HG03066 (cell line): ENCODE measurements around the gene WDR5.

Experiments used
- ATAC-seq: cut with Tn5 transposase; IDR thresholded peaks from one replicate; pipeline ENCODE4 v1.9.1; 2021; ENCODE audit warnings: low read depth; ENCODE audit not compliant: unreplicated experiment

Gene WDR5

DNA sequence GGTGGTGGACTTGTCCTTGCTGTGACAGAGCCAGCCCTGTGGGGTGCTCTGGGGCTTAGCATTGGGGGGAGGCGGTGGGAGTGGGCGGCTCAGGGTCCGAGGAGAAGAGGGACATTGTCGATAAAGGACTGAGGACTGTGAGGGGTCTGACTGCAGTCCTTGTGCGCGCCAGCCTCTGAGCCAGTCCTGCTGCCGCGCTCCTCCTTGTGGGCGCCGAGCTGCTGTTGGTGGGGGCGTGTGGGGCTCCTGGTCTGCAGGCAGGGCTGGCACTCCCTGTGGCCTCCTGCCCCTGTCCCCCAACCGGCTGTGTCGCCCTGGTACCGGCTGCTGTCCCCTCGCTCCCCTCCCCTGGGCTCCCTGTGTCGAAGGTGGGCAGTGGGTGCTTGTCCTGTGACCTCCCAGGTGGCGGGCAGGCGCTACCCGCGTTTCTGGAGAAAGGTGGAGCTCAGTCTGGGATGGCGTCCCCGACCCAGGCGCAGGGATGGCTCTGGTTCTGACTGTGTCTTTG is 21.6 kb downstream of the WDR5 start:
- ATAC-seq = no peak

DNA sequence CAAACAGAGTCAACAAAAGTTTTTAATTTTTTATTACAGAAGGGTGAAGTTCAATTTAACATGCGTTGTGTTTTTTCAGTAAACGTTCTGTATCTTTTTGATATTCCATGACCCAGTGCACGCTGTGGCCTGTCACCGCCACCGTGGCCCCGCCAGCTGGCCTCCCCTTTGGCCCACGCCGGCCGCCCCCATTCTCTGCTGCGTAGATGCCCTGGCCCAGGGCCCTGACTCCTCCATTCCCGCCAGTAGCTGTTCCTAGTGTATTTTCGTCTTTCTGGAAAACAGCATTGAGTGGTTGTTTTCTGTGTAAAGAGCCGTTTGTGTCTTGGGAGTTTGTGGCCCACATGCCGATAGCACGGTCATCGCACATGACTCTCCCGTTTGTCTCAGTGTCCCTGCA is 22.4 kb downstream of the WDR5 start:
- ATAC-seq = no peak

DNA sequence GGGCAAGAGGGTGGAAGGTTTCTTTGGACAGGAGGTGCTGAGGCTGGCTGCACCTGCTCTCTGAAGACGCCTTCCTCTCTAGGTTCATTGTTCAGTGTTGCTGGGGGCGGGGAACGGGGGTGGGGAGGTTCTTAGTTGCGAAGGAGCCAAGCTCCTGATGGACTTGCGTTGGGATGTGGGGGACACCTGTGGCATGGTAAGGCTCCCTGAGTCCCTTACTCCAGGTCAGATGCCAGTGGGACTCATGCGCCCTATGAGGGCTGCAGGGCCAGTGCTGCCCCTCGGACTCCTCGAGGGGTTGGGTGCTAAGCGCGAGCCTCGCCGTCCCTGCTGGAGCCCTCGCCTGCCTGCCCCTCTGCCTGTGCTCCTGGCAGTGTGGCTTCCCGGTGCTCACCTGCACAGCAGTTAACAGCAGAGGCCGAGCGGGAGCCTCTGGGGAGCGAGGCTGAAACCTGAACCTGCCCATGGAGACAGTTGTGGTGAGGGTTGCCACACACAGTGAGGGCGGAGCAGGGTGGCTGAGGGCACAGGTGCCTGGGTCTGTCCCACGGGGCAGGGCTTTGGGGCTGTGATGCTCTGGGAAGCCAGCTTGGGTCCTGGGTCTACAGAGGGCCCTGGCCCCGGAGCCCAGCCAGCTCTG is 23.0 kb downstream of the WDR5 start:
- ATAC-seq = no peak

DNA sequence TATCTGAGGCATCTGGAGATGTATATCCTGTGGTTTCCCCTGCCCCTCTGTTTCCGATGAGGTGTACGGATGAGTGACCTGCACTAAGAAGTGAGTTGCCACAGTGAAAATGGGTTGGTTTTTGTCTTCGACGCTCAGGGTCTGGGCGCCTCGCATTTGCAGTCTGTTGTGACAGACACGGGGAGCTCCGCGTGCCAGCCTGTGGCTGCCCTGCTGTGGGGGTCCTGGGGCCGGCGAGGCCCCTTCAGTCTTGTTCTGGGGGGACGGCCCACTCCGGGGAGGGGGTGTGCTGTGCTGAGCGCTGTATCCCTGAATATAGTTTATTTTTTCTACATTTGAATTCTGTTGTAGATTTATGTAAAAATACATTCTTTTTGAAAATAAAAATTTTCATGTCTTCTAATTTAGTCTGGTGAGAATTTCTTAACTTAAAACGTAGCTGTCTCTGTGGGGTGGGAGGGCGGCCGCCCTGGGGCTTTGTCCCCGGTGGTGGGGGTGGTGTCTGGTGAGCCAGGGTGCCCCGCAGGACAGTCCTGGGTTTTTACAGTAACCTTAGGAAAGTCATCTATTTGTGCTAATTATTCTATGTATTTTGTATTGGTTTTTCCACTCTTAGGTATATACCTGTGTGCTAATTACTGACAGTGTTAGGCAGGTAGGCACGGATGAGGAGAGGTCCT is 23.8 kb downstream of the WDR5 start:
- ATAC-seq = no peak

DNA sequence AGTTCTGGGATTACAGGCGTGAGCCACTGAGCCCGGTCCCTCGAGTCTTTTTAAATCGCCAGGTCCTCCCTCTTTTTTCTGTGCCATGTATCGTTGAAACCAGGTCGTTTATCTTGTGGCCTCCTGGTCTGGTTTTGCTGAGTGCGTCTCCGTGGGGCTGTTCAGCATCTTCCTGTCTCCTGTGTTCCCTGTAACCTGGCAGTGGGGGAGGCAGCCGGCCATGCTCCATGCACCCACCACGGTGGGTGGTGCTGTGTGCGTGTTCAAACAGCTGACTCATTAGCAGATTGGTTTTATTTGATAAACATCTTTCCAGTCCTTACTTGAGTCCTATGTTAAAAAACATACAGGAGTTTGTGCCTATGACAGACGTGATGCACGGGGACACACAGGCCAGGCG is 25.8 kb downstream of the WDR5 start:
- no peak for ATAC-seq

DNA sequence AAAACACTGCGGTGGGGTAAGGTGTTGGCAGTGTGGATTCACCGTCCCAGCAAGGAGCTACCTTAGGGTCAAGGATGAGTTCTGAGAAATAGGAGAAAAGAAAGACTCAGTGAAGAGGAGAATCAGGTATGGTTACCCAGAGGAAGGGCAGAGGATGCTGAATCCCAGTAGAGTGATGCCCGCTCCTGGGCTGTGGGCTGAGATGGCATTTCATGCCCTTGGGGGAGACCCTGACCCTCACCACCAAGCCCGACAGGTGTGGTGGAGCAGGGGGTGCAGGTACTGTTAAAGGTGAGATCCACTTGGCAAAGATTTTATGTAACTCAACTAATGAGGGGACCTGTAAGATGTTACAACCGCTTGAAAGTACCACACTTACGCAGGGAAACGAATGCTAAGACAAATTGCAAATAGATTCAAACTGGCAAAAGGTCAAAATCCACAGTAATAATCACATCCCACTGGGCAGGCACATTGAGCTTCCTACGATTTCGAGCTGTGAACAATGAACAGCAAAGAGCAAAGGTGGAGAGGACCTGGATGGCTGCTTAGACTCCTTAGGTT is 26.4 kb downstream of the WDR5 start:
- ATAC-seq = no peak

DNA sequence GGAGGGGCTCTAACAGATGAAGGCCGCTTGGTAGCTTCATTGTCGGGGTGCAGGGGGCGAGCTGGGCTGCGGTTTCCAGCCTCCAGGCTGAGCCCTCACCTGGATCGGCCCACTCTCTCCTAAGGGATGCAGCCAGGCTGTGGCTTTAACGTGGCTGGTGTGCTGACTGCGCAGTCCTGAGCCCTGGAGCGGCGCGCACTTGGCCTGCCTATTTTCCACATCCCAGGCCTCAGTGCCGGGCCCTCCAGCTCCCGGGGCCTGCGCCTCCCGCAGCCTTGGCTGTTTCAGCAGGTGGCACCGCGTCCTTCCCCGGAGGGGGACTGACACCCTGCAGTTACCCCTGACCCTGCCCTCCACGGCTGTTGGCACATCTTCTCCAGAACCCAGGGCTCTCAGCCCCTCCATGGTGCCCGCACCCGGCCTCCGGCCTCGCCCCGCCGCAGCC is 27.1 kb downstream of the WDR5 start:
- no peak for ATAC-seq

DNA sequence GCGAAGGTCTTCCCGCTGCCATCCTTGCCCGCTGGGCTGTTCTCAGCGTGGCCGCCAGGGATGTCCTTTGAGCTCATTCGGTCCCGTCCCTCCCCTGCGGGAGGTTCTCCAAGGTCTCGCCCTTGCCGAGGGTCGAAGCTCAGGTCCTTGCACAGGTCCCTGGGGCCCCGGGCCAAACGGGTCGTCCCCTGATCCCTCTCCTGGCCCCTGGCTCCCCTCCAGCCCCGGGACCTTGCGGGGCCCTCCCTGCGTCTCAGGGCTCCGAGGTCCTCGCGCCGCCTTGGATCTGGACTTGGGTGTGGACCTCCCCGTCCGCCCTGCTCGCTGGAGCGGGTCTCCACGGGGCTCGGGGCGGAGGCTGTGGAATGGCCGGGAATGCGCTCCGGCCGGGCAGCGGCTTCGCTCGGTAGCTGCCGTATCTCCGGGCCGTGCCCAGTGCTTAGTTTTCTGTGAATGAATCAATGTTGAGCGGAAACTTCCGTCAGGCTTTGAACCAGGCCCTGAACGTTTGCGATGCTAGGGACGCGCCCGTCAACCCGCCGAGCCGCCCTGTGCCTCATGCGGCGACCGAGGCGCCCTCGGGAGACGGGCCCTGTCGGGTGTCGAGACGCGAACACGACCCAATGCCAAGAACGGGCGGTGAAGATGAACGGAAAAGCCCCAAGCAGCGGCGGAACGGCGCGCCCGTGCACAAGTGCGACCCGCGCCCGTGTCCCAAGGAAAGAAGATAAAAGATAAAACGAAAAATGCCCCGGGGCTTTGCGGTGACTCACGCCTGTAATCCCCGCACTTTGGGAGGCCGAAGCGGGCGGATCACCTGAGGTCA is 27.7 kb downstream of the WDR5 start:
- ATAC-seq = no peak

DNA sequence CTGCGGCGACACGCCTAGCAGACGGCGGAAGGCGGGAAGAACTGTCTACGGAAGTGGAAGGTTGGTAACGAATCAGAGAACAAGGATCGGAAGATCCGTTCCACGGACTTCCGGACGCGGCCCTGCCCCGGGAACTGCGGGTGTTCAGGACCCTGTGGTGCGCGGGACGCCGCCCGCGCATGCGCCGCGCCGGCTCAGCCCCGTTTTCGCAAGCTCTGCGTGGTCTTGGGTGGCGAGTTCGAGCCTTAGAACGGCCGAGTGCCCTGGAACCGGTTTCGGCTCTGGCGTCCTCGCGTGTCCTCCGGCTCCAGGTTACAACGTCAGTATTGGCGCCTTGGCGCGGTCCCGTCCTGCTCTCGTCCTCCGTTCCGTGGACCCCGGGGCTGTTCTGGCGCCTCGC is 29.0 kb downstream of the WDR5 start:
- ATAC-seq = no peak

DNA sequence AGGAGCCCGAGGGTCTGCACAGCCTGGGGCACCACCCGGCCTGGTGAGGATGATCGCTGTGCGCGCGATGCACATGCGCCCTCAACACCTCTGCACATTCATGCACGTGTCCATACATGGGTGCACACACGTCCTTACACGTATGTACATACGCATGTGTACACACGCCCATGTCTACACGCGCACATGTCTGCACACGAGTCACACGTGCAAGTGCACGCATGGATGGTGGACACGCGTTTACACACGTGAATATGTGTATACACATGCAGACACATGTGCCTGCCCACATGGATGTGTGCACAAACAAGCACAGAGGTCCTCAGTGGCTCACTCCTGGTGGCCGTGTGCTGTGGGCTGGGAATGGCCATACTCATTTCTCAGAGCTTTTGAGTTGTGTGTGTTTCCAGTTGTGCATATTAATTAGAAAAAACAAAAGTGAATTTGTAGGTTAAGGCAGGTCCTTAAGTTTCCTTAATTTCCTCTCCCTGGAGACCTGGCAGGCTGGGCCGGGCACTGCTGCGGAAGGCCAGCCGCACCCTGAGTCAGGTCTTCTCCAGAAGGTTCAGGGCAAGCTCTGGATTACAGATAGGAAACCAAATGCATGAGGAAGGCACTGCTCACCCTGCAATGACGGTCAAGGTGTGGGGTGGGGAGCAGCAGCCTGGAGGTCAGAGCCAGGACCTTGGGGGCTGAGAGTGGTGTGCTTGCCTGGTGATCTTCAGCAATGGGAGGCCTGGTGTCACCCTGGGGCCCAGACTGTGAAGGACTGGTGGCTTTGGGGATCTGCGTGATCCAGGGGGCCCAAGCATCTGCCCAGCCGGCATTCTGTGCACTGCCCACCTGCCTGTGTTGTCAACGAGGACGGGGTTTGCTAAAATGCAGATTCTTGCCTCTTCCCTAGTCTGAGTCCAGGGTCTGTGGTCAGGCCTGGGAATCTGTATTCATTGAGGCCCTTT is 29.8 kb downstream of the WDR5 start:
- ATAC-seq = no peak

DNA sequence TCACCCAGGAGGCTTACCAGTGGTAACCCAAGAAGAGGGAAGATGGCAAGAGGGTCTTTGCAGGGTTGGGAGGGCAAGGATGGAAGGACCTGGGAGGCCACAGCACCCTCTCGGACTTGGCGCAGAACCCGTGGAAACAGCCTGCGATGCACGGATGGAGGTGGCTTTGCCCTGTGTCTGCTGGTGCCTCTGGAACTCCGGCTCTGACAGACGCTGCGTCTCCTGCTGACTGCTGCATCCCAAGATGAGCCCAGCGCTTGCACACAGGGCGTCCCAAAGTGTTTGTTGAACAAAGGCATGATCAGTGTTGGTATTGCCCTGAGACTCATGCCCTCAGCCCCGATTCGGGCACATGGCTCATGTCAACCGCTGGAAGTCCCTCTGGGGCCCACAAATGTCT is 30.5 kb downstream of the WDR5 start:
- ATAC-seq = no peak

DNA sequence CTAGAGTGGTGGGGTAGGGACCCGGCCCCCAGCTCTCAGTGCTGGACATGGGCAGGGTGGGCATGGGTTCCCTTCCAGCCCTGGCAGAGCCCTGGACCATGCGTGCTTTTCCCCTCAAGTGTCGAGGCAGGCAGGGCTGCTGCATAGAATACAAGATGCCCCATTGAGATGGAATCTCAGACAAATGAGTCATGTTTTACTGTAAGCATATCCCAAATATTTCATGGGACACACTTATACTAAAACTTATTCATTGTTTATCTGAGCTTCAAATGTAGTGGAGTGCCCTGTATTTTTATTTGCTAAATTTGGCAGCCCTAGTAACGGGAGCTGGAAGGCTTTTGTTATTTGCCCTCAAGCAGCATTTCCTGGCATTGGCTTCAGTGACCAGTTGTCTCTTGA is 31.6 kb downstream of the WDR5 start:
- ATAC-seq = no peak

DNA sequence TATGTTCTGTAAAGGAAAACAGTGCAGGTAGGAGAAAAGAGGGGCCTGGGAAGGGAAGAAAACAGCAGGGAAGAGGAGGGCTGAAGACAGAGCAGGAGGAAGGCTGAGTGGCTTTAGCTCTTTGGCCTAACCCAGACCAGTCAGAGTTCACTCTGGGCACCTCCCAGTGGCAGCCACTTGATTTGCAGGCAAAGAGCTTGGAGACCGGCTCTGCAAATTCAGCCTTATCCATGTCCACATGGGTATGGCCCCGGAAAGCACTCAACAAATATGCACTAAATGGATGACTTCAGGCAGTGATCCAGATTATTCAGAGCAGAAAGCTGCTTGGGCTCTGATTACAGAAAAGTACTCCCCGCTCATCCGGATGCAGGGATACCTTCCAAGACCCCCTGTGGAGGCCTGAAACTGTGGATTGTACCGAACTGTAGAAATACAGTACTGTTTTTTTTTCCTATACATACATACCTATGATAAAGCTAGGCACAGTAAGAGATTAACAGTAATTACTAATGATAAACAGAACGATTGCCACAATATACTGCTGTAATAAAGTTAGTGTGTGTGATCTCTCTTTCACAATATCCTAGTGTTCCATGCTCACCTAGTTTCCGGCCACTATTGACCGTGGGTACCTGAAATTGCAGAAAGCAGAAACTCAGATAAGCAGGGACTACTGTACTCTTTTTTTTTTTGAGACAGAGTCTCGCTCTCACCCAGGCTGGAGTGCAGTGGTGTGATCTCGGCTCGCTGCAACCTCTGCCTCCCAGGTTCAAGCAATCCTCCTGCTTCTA is 33.1 kb downstream of the WDR5 start:
- ATAC-seq = no peak

DNA sequence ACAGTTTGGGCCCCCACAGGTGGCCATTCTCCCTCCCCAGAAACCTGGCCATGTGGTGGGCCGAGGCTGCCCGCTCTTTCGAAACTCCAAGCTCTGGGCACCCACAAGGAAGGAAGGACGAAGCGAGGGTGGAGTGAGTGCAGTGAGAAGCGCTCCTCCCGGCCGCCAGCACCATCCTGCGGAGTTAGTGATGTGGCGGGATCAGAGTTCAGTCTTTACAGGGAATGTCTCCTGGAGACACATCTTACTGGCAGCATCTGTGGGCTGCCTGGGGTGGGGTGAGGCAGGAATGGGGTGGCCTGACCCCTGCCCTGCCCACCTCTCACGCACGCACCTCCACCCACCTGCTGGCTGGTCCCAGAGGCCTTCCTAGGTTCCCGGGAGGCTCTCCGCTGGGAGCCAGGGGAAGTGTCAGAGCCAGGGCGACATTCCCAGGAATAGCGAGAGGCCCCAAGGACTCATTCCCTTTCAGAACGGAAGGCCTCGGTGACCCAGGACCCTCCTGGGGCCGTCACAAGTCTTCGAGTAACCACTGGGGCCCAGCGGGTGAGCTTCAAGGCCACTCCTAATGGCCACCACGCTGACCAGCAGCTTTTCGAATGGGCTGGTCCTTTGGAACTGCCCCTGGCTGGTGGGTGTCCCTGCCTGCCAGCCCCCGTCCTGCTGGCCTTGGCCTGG is 34.0 kb downstream of the WDR5 start:
- no peak for ATAC-seq

DNA sequence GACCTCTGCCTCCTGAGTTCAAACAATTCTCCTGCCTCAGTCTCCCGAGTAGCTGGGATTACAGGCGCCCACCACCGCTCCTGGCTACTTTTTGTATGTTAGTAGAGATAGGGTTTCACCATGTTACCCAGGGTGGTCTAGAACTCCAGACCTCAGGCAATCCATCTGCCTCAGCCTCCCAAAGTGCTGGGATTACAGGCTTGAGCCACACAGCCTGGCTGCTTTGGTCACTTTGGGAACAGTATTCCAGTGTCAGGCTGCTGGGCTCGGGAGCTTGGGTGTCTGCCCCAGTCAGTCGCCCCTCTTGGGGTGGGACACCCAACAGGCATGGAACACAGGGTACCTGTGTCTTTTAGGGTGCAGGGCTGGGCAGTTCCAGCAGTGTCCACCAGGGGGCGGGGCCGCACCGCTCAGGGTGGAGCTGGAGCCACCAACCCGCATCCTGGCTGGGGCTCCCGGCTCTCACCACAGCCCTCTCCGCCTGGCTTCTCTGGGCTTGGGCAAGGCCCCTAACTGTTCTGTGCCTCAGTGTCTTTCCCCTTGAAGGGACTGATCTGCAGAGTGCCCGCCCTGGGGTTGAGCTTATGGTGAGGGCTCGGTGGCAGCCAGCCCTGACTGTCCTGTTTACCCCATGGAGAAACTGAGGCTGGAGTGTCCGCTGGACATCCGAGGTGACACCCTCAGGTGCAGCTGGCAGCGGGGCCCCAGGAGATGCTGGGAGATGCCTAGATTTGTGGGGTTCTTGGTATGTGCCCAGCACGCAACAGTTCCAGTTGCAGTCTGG is 34.8 kb downstream of the WDR5 start:
- no peak for ATAC-seq

DNA sequence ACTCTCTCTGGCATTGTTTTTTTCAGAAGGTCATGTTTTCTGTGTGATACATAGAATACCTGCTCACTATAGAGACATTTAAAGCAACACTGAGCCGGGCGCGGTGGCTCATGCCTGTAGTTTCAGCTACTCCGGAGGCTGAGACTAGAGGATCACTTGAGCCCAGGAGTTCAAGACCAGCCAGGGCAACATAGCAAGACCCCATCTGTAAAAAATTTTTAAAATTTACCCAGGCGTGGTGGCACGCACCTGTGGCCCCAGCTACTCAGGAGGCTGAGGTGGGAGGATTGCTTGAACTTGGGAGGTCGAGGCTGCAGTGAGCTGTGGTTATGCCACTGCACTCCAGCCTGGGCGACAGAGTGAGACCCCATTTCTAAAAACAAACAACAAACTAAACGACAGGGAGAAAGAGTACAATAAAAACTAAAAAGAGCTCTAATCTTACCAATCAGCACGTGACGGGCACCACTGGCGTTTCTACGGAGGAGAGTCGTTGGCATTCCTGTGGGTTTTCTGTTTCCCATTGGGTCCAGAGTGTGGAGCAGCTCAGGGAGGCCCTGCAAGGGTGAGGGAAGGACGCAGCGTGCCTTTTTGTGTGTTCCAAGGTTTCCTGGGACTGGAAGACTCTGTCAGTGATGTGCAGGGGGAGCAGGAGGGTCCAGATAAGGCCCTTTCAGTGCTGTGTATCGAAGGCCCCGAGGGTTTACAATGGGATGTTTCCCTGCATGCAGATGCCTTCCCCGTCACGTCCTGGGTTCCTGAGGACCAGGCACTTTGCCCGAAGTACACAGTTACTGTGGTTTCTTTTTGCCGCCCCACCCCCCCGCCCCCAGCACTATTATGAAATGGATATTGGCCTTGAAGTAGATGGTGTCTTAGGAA is 35.7 kb downstream of the WDR5 start:
- no peak for ATAC-seq
